Peyer's patch (tissue), 4 donors: ENCODE results near the gene IFNAR1.

Experiments used
- POLR2A ChIP-seq, 2 donors: fragments of 450-650 bp; IDR thresholded peaks; one replicate each; pipeline ENCODE4 v1.5.1; 2017; ENCODE audit warnings: antibody characterized with exemption in 2 of 2, mild to moderate bottlenecking in 2 of 2, moderate library complexity in 2 of 2
- TF ChIP-seq, protein P1 (sequence below), 6 experiments: fragments of 450-650 bp in 4 of 6; fragments of 200-600 bp in 2 of 6; sonication (generic) in 1 of 6; IDR thresholded peaks; one replicate each; pipeline ENCODE4 v1.5.1; 2017 to 2019; ENCODE audit warnings: antibody characterized with exemption in 6 of 6, mild to moderate bottlenecking in 3 of 6, moderate library complexity in 1 of 6

DNA sequence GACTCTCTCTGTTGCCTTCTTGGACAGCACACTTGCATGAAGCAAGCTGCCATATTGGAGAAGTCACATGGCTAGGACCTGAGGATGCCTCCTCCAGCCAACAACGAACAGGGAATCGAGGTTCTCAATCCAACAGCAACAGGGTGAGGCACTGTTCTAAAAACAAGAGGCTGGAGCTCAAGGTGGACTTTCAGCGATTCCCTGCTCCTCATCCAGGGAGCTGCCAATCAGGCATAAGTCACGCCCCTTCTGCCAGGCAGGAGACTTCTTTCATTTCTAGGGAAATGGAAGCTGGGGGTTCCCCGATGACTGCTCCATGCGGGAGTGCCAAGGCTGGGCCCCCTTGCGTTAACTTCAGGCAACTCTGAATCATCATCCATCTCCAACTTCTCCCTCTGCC, 22.7 kb upstream of the IFNAR1 start:
- TF ChIP-seq, protein P1, sequence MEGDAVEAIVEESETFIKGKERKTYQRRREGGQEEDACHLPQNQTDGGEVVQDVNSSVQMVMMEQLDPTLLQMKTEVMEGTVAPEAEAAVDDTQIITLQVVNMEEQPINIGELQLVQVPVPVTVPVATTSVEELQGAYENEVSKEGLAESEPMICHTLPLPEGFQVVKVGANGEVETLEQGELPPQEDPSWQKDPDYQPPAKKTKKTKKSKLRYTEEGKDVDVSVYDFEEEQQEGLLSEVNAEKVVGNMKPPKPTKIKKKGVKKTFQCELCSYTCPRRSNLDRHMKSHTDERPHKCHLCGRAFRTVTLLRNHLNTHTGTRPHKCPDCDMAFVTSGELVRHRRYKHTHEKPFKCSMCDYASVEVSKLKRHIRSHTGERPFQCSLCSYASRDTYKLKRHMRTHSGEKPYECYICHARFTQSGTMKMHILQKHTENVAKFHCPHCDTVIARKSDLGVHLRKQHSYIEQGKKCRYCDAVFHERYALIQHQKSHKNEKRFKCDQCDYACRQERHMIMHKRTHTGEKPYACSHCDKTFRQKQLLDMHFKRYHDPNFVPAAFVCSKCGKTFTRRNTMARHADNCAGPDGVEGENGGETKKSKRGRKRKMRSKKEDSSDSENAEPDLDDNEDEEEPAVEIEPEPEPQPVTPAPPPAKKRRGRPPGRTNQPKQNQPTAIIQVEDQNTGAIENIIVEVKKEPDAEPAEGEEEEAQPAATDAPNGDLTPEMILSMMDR (IDR thresholded peaks at IDR 0.05), result no peak
- no peak for TF ChIP-seq POLR2A (IDR thresholded peaks at IDR 0.05)
